H9 (cell line): Measurements from ENCODE around the gene MYEF2. TPM values are rescaled to one million over a fixed set of nuclear protein-coding genes. Genes with fewer than 3 reads are reported as not detected.

Experiments
- DNase-seq: peaks from one replicate; pipeline ENCODE4 v3.0.0-alpha.2; 2017
- H2AFZ ChIP-seq: one replicate; pipeline ENCODE4 v1.6.1; 2013; ENCODE audit warnings: mild to moderate bottlenecking, low read length, control low read depth, moderate library complexity
- H2AK5ac ChIP-seq: 2 replicates; pipeline ENCODE4 v1.6.1; 2013; ENCODE audit warnings: low read length, control low read depth, mixed read lengths; ENCODE audit not compliant: insufficient read length
- H2BK120ac ChIP-seq: one replicate; pipeline ENCODE4 v1.6.1; 2013; ENCODE audit warnings: low read depth, mild to moderate bottlenecking, low read length, control low read depth, inconsistent platforms; ENCODE audit not compliant: poor library complexity, severe bottlenecking
- H2BK12ac ChIP-seq: 2 replicates; pipeline ENCODE4 v1.6.1; 2013; ENCODE audit warnings: low read length, control low read depth, mixed read lengths, low read depth; ENCODE audit not compliant: insufficient read length
- H2BK15ac ChIP-seq: 2 replicates; pipeline ENCODE4 v1.6.1; 2013; ENCODE audit warnings: low read depth, low read length, control low read depth
- H2BK20ac ChIP-seq: one replicate; pipeline ENCODE4 v1.6.1; 2013; ENCODE audit warnings: low read depth, mild to moderate bottlenecking, low read length, control low read depth, inconsistent platforms; ENCODE audit not compliant: poor library complexity, severe bottlenecking
- H2BK5ac ChIP-seq: 2 replicates; pipeline ENCODE4 v1.6.1; 2013; ENCODE audit warnings: low read length, control low read depth, mixed read lengths; ENCODE audit not compliant: insufficient read length
- H3K14ac ChIP-seq: 2 replicates; pipeline ENCODE4 v1.6.1; 2013; ENCODE audit warnings: low read length, control low read depth; ENCODE audit not compliant: insufficient read depth
- H3K18ac ChIP-seq: 2 replicates; pipeline ENCODE4 v1.6.1; 2013; ENCODE audit warnings: low read depth, mild to moderate bottlenecking, mixed read lengths, low read length, control low read depth; ENCODE audit not compliant: insufficient read length
- H3K23ac ChIP-seq: 2 replicates; pipeline ENCODE4 v1.6.1; 2013; ENCODE audit warnings: low read length, control low read depth, mixed read lengths, low read depth; ENCODE audit not compliant: insufficient read length
- H3K23me2 ChIP-seq: 2 replicates; pipeline ENCODE4 v1.6.1; 2013; ENCODE audit warnings: low read depth, mild to moderate bottlenecking, mixed read lengths, low read length, control low read depth; ENCODE audit not compliant: insufficient read length, poor library complexity, severe bottlenecking
- H3K27ac ChIP-seq: 2 replicates; pipeline ENCODE4 v1.5.1; 2013; ENCODE audit warnings: low read length, control low read depth, mixed read lengths, low read depth; ENCODE audit not compliant: insufficient read length
- H3K27me3 ChIP-seq: 2 replicates; pipeline ENCODE4 v1.6.1; 2013; ENCODE audit warnings: low read length, control low read depth, inconsistent platforms; ENCODE audit not compliant: insufficient read depth
- H3K4ac ChIP-seq: 2 replicates; pipeline ENCODE4 v1.6.1; 2013; ENCODE audit warnings: low read depth, mild to moderate bottlenecking, control low read depth, inconsistent platforms, low read length, moderate library complexity
- H3K4me1 ChIP-seq: 2 replicates; pipeline ENCODE4 v1.6.1; 2013; ENCODE audit warnings: low read length, control low read depth, inconsistent platforms; ENCODE audit not compliant: insufficient read depth
- H3K4me2 ChIP-seq: 2 replicates; pipeline ENCODE4 v1.6.1; 2013; ENCODE audit warnings: low read length, control low read depth, mixed read lengths; ENCODE audit not compliant: insufficient read length, insufficient read depth
- H3K56ac ChIP-seq: 2 replicates; pipeline ENCODE4 v1.6.1; 2013; ENCODE audit warnings: low read depth, mild to moderate bottlenecking, mixed read lengths, low read length, control low read depth; ENCODE audit not compliant: insufficient read length
- H3K79me1 ChIP-seq: 2 replicates; pipeline ENCODE4 v1.6.1; 2013; ENCODE audit warnings: low read depth, mild to moderate bottlenecking, moderate library complexity, low read length, control low read depth, inconsistent platforms; ENCODE audit not compliant: insufficient read depth, poor library complexity, severe bottlenecking
- H3K79me2 ChIP-seq: 2 replicates; pipeline ENCODE4 v1.6.1; 2013; ENCODE audit warnings: low read length, control low read depth, inconsistent platforms; ENCODE audit not compliant: insufficient read depth
- H3K9ac ChIP-seq: 2 replicates; pipeline ENCODE4 v1.6.1; 2013; ENCODE audit warnings: low read length, control low read depth, mixed read lengths; ENCODE audit not compliant: insufficient read length; ENCODE audit errors: extremely low read depth
- H3K9me3 ChIP-seq: one replicate; pipeline ENCODE4 v1.6.1; 2013; ENCODE audit warnings: low read depth, low read length, inconsistent platforms; ENCODE audit not compliant: control insufficient read depth
- H3T11ph ChIP-seq: one replicate; pipeline ENCODE4 v1.6.1; 2013; ENCODE audit warnings: mild to moderate bottlenecking, low read length, control low read depth, inconsistent platforms
- H4K20me1 ChIP-seq: one replicate; pipeline ENCODE4 v1.6.1; 2013; ENCODE audit not compliant: control insufficient read depth, insufficient read length, insufficient read depth
- H4K5ac ChIP-seq: 2 replicates; pipeline ENCODE4 v1.6.1; 2013; ENCODE audit warnings: low read depth, mild to moderate bottlenecking, mixed read lengths, low read length, control low read depth; ENCODE audit not compliant: insufficient read length
- H4K8ac ChIP-seq: replicated peaks from 2 replicates; pipeline ENCODE4 v1.6.1; 2013; ENCODE audit warnings: low read length, control low read depth, mixed read lengths, low read depth; ENCODE audit not compliant: insufficient read length
- H4K91ac ChIP-seq: 2 replicates; pipeline ENCODE4 v1.6.1; 2013; ENCODE audit warnings: low read depth, mild to moderate bottlenecking, moderate library complexity, mixed read lengths, low read length, control low read depth; ENCODE audit not compliant: insufficient read length
- H3K27ac Mint-ChIP-seq, 3 experiments: 2 replicates in 2 of 3; 3 replicates in 1 of 3; pipeline ENCODE4 v1.8.0; 2020 to 2021; ENCODE audit warnings: mixed read lengths in 3 of 3, mild to moderate bottlenecking in 1 of 3, moderate library complexity in 1 of 3
- H3K27me3 Mint-ChIP-seq: 2 replicates; pipeline ENCODE4 v1.8.0; 2021; ENCODE audit warnings: low read depth, mild to moderate bottlenecking, moderate library complexity, mixed read lengths
- H3K36me3 Mint-ChIP-seq, 3 experiments: 2 replicates in 2 of 3; 3 replicates in 1 of 3; pipeline ENCODE4 v1.8.0; 2020 to 2021; ENCODE audit warnings: low read depth in 3 of 3, mixed read lengths in 3 of 3; ENCODE audit not compliant: insufficient read depth in 1 of 3
- H3K4me1 Mint-ChIP-seq, 2 experiments: 2 replicates each; pipeline ENCODE4 v1.8.0; 2020; ENCODE audit warnings: mixed read lengths in 2 of 2
- H3K4me3 Mint-ChIP-seq, 2 experiments: 2 replicates in 1 of 2; 3 replicates in 1 of 2; pipeline ENCODE4 v1.8.0; 2020 to 2021; ENCODE audit warnings: mild to moderate bottlenecking in 2 of 2, mixed read lengths in 2 of 2, moderate library complexity in 1 of 2
- H3K9me3 Mint-ChIP-seq, 2 experiments: 2 replicates in 1 of 2; 3 replicates in 1 of 2; pipeline ENCODE4 v1.8.0; 2020; ENCODE audit warnings: mild to moderate bottlenecking in 2 of 2, mixed read lengths in 2 of 2, moderate library complexity in 1 of 2
- CTCF ChIP-seq: fragments of 200-600 bp; sonication (generic); conservative IDR thresholded peaks from 3 replicates; pipeline ENCODE4 v1.8.0; 2021; ENCODE audit warnings: antibody characterized with exemption, mild to moderate bottlenecking
- WGBS: extraction: QIAGEN DNeasy Blood & Tissue Kit; methylation state at CpG from one replicate; pipeline ENCODE4 v1.1.7; 2013; ENCODE audit warnings: missing lambda C conversion rate, low lambda C conversion rate, mixed read lengths; ENCODE audit not compliant: insufficient read length; ENCODE audit errors: extremely low coverage; 5-methylcytosine and 5-hydroxymethylcytosine counted together
- total RNA-seq: library from RNA; stranded (reverse); gene quantifications from 2 replicates; pipeline ENCODE4 v1.2.1, GENCODE V29; 2021

The MYEF2 gene
- total RNA-seq, 1 experiment from 2014 or later: 85.2 TPM

GRCh38 chr15:48086576-48086975 is 91.5 kb downstream of the MYEF2 start:
- Histone ChIP-seq H2BK120ac (no peak overlapping the region), H3K18ac (no peak overlapping the region), H3K14ac (no peak overlapping the region), H2BK20ac (no peak overlapping the region), H4K91ac (no peak overlapping the region), H3K56ac (no peak overlapping the region), H3K27ac (no peak overlapping the region), H2BK5ac (no peak overlapping the region), H3K79me2 (no peaks in the 10 kb centered on the region), H3K23ac (no peak overlapping the region), H2AK5ac (no peak overlapping the region), H2BK12ac (no peak overlapping the region), H3K27me3 (no peaks in the 10 kb centered on the region), H4K8ac (no peak overlapping the region), H3K4me1 (no peaks in the 10 kb centered on the region), H3K4ac (no peak overlapping the region), H2BK15ac (no peak overlapping the region), H4K20me1 (no peaks in the 10 kb centered on the region), H3K9ac (no peak overlapping the region), H3T11ph (no peak overlapping the region), H3K79me1 (no peaks in the 10 kb centered on the region), H3K23me2 (no peaks in the 10 kb centered on the region), H3K9me3 (peaks cover 21% of the 10 kb centered on the region), H4K5ac (no peak overlapping the region), H3K4me2 (no peak overlapping the region), H2AFZ (no peak overlapping the region)
- no CpG with 5 or more reads among the region's 5 CpGs for WGBS
- Mint-ChIP-seq H3K4me3 (no peak overlapping the region), H3K27me3 (no peaks in the 10 kb centered on the region), H3K9me3 (peaks cover 15 to 25% of the 10 kb centered on the region in 2 experiments), H3K4me1 (peaks cover 4 to 6% of the 10 kb centered on the region in 2 experiments; a peak in 1 of 4 replicates), H3K36me3 (peaks cover 12 to 16% (median 15%) of the 10 kb centered on the region in 3 experiments), H3K27ac (no peak overlapping the region)
- DNase-seq: no peak
- TF ChIP-seq CTCF: no peak
